HS-5 (cell line): ENCODE measurements around the gene GALNT1.

Experiments
- DNase-seq: peaks from one replicate; pipeline ENCODE4 v3.0.0-alpha.2; 2012; ENCODE audit warnings: low read depth

Gene GALNT1

DNA sequence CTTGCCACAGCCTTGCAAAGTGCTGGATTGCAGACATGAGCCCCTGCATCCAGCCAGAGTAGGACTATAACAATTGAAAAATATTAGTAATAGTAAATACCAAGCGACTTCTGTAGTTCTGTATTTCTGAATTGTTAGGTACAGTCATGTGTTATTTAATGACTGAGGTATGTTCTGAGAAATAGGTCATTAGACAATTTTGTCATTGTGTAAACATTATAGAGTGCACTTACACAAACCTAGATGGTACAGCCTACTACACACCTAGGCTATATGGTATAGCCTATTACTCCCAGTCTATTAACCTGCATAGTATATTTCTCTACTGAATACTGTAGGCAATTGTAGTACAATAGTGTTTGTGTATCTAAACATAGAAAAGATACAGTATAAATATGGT, 92.1 kb downstream of the GALNT1 start:
- DNase-seq, result no peak

DNA sequence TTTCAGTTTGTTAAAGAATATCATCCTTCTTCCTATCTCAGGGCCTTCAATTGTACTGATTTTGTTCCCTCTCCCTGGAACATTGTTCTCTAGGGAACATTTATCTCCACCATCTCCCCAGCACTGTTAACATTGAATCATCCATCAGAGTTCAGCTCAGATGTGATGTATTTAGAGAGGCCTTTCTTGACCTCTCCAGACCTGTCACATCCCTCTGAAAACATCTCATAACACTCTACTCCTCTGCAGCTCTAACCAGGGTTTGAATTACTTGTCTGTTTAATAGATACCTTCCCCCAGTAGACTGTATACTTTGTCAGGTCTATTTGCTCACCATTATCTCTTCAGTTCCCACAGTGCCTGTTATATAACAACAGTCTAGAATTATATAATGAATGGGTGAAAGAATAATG, 98.6 kb downstream of the GALNT1 start:
- no peak for DNase-seq

DNA sequence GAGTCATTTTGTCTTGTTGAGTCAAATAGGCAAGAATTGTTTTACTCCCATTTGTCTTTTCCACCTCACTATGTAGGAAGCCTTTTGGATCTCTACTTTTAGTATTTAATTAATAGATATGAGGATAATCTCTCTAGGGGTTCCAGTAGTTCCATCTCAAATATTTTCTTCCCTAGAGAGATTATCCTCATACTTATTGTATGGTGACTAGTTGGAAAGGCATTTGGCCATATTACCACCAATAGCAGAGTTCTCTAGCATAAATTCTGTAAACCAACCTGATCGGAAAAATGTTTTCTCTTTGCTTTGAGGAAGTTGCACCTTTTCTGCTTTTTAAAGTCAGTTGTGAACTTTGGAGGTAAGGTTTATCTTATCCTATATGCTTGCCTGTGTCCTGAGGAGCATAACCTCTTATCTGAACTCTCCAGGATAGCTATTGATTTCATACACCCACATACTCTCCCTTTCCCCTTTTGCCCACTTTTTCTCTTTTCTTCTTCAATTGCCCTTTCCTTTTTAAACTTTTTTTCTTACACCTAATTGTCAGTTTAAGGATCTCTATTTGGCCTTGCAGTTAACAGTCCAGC, 100.8 kb downstream of the GALNT1 start:
- DNase-seq, result no peak

DNA sequence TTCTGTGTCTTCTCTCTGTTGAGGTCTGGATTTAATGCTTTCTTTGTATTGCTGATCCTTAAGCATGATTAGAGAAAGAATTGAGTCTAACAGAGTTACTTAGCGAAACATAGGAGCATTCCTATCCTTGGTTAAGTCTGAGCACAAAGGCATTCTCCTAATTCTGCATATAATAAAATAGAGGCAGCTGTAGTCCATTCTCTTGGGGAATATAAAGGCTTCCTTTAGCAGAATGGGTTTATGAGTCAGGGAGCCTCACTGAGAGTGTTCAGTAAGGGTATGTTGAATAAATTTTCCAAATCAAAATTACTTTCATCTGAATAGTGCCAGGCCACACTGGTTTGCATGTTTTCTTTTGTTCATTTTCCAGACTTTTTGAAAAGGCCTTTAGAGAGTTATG, 101.5 kb downstream of the GALNT1 start:
- no peak for DNase-seq

DNA sequence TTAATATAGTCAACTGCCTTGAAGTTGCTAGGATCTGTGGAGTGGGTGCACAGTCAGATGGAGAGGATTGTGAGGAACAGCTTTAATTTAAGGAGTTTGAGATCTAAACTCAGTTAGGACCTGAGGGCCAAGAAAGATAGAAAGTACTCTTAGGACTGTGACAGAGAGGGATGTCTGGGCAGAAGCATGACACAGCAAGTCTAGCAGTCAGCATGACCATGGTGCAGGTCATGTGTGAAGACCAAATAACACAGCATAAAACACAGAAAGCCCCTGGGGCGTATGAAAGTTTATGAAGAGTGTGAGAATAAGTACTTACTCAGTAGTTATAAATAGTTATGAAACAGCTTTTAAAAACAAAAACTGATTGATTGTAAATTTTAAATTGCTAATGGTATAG, 107.2 kb downstream of the GALNT1 start:
- DNase-seq, result no peak

DNA sequence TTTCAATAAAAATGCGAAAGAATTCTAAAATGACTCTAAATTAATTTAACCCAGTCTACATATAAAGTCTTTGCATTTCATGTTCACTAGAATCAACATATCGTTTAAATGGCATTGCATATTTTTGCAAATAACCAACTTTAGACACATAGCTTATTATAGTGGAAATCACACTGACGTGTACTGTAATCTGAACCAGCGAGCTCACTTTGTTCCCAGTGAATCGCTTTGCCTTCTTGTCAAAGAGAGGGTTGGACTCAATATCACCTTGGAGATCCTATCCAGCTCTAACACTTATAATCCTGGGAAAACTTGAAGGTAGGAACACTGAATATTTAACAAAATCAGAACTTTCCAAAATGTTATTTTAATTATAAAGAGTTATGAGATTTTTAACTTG, 108.2 kb downstream of the GALNT1 start:
- DNase-seq, result no peak

DNA sequence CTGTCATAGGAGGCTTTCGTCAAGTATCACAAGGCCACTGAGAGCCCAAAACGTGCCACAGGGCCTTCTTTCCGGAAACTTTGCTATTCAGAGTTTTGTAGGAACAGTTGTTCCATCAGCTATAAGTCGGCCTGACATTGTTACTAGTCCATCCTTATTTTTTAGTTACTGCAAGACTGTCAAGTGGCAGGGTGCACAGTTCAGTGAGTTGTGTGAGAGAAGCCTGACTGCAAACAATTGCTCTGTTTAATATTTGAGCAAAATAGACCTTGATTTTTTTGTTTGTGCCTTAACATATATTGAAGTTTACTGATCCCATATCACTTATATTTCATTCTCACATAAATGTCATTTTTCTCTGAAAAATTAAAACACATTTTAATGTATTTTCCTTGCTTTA, 110.1 kb downstream of the GALNT1 start:
- no peak for DNase-seq

DNA sequence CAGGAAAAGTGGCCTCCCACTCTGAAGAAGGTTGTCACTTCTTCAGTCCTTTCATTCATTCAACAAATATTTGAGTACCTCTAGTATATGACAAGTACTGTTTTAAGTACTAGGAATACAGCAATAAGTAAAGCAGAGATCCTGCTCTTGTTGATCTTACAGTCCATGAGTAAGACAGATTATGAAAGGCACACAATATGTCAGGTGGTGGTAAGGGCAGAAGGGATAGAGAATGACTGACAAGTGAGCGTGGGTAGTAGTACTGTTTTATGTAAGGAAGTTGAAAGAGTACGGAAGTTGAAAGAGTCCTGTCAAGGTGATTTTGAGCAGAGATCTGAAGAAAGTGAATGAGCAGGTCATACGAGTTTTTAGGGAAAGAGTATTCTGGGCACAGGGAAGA, 111.3 kb downstream of the GALNT1 start:
- DNase-seq, result no peak

DNA sequence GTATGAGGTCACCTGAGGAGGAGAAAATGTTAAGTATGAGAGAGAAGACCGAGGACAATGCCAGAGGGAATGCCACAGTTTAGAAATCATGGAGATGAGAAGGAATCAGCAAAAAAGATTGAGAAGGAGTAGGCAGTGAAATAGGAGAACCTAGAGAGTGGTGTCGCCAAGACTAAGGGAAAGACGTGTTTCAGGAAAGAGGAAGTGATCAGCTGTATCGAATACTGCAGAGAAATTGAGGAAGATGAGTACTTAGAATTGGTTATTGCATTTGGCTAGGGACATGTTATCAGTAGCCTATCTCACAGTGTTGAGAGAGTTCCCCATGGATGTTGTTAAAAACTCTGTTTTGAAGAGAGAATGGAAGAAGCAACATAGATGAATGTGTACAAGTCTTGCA, 112.3 kb downstream of the GALNT1 start:
- DNase-seq, result no peak

DNA sequence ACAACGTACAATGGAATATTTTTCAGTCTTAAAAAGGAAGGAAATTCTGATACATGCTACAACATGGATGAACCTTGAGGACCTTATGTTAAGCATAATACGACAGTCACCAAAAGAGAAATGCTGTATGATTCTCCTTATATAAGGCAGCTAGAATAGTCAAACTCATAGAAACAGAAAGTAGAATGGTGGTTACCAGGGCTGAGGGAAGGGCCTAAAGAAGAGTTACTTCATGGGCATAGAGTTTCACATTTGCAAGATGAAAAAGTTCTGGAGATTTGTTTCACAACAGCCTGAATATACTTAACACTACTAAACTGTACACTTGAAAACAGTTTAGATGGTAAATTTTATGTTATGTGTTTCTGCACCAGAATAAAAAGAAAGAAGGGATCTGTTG, 113.3 kb downstream of the GALNT1 start:
- DNase-seq, result no peak

DNA sequence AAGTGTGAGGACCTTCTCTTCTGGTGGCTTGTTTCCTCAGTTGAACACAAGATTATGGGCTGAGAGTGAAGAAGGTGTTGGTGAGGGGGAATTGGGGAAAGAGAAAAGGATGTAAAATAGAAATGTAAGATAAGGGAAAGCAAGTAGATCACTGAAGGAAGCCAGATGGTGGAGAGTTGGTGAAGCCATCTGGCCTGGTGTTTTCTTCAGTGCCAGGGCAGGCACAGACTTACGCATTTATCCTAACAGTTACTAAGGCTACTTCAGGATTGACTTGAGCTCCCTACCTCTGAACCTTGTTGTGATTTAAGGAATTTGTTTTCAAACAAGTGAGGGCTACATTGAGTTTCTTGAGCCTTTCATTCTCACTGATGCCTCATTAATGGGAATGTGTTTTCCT, 113.8 kb downstream of the GALNT1 start:
- DNase-seq, result no peak

DNA sequence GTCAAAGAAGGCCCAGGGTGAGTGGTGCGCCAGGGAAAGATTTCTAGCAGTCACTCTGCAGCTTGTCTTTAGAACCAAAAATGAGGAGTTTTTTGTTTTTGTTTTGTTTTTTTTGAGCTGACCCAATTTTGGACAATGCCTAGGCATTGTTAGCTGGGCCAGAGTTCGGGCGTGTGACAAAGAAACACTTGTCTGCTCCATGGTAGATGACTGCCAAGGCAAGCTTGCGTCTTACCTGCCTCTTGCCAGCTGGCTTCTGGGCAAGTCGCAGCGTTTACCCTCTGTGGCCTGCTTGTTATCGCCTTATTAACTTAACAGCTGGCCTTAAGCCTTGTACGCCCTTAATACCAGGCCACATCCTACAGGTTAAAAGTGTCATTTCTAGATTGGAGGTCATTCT, 114.3 kb downstream of the GALNT1 start:
- DNase-seq, result no peak

DNA sequence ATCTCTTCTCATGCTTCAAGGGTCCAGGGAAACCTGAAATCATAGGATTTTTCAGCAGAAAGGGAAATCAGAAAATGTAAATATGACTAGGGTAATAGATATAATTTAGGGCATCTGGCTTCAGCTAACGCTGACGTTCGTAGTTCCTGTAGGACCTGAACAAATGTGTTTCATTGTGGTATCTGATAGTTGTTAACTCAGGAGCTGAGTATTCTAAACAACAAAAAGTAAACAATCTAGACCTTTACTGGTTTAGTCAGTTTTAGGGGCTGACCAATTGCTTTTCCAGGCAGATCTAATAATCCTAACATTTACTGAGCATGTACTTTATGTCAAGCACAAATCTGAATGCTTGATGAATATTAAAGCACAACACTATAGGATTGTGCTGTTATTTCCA, 114.8 kb downstream of the GALNT1 start:
- DNase-seq, result no peak

DNA sequence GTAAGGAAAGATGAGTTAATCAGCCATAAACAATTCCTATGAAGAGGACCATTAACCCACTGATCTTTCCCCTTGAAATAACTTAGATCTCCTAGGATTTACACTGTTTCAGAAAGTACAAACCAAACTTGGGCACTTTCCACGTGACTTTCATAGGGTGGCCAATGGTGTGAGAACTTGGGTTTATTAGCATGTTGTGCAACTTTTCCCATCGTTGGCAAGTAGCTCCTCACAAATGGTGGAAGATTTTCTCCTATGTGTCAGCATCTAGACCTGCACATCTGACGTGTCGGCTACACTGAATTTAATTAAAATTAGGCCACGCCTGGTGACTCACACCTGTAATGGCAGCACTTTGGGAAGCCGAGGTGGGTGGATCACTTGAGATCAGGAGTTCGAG, 116.3 kb downstream of the GALNT1 start:
- DNase-seq, result no peak

DNA sequence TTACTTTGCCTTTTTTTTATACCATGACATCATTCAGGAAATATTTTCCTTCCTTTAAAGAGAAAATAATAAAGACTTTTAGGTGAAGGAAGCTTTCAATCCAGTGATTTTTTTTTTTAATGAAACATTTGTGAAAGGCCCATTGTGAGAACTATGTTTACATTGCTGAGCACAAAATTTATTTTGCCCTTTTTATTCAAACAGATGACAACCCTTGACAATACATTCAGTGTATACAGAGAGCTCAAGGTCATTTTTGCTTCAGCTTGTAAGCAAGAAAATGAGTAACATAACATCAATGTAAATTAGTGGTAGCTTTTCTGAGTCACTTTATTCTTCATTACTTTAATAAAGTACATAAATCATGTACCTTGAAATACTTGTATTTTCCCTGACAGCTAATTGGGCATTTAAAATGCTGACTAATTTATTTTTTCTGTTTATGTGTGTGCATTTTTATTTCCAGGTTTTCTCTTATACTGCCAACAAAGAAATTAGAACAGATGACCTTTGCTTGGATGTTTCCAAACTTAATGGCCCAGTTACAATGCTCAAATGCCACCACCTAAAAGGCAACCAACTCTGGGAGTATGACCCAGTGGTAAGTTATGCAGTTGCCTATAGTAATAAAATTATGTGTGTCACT, 121.6 kb downstream of the GALNT1 start:
- DNase-seq, result peak; percentile 2

DNA sequence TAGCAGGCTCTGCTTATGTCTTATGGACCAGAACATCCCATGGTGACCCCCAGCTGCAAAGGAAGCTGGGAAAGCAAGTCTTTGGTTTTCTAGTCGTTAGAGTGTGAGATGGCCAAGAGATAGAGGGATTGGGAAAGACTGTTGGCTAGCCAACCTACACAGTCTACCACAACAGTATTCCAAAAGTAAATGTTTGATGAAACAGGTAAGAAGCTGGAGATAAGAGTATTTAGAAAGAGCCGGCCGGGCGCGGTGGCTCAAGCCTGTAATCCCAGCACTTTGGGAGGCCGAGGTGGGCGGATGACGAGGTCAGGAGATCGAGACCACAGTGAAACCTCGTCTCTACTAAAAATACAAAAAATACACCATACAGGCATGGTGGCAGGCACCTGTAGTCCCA, 124.4 kb downstream of the GALNT1 start:
- DNase-seq, result no peak

DNA sequence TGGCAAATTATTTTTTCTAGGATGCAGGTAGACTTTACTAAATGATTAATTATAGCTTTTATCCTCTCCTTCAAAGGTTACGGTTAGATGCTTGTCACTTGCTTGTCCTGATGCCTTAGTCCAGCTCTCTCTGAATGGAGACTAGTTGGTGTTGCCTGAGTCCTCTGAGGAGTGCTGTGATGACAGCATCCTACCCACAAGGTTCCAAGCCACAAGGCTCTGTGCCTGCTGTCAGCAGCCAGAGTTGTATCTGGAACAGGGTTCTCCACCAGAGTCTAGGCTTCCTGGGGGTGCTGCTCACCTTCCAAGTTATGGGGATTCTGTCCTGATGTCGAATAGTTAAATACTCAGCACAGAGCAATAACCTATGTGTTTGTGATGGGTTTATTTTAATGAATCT, 125.7 kb downstream of the GALNT1 start:
- no peak for DNase-seq

DNA sequence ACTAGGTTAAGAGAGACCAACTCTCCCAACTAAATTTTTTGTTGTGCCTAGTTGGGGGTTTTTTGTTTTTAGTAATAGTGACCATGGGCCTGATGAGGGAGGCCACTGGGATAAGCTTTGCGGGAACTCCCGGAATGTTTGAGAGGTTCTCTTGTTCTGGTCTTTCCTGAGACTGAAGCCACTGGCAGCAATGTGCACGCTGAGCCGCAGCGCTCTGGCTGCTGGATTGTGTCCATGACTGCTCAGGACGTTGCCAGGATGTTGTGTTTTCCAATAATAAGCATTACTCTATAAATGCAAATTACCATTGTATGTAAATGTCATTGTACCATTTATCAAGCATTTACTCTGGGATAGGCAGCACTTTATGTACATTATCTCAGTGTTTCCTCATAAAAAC, 126.1 kb downstream of the GALNT1 start:
- no peak for DNase-seq

DNA sequence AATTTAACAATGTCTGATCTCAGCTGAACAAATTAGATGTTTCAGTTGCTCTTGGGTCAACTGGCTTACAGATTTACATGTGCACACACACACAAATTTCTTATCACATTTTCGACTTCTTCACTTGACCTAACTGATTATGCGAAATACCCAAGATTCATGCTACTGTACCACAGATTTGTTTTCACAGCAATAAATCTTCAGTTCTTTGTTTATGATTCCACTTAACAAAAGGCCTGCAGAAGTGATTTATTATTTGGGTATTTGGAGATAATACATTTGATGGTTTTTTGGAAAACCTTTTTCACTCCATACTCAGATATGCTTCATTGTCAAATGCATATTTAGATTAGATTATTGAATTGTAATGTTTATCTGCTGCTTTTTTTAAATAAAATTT, 129.0 kb downstream of the GALNT1 start:
- no peak for DNase-seq

DNA sequence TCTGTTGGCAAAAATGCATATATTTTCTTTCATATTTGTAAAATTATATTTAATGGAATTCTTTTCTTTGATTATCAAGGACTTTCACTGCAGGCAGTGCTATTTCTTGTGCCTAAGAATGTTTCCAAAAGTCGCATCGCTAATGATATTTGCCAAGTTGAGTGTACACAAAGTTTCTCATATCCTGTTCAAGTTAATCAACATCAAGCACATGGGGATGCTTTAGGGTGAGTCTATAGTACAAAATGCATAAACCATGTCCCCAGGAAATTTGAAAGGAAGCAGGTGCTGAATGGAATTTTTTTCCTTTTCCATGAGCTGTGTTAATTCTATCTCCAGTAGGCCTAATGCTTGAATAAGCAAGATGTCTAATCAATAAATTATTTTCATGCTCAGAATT, 129.7 kb downstream of the GALNT1 start:
- DNase-seq, result no peak

DNA sequence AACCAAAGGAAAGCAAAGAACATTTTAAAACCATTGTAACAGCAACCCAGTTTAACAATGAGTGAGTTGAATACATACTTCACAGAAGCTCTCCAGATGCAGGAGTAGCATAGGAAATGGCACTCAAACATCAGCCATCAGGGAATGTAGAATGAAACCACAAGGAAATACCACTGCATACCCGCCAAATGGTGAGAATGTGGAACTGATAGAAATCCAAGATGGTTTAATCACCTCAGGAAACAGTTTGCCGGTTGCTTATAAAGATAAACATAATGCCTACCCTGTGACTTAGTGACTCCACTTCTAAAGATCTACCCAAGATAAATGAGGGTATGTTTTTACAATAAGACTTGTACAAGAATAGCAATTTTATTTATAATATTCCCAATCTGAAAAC, 132.0 kb downstream of the GALNT1 start:
- peak; percentile 37 for DNase-seq

DNA sequence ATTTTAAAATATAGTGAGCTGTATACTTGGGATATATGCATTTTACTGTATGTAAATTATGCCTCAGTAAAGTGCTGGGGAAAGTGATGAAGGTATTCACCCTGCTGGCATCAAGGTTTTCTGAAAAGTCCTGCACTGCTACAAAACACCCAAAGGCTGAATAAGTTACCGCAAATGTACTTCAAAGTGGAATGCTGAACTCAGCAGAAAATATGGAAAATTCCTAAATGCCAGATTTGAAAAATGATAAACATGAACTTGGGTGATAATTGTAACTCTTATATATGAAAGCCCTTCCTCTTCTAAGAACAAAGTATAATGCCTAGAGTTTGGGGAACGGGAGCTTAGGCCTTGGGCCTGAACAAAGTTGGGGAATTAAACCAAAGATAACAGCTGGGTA, 133.0 kb downstream of the GALNT1 start:
- DNase-seq, result no peak

DNA sequence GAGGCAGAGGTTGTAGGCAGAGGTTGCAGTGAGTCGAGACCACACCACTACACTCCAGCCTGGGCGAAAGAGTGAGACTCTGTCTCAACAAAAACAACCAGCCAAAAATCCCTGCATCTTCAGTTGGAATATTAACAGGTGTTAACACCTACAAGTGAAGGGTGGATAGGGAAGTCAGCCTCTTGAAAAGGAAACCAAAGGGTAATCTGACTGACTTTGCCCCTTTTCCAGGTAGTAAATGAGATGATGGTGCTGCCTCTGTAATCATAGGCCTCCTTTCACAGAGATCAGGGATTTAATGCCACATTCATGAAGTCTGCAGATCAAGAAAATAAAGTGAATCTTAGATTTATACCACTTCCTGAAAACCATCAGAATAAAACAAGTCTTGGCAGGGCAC, 133.6 kb downstream of the GALNT1 start:
- DNase-seq, result no peak

DNA sequence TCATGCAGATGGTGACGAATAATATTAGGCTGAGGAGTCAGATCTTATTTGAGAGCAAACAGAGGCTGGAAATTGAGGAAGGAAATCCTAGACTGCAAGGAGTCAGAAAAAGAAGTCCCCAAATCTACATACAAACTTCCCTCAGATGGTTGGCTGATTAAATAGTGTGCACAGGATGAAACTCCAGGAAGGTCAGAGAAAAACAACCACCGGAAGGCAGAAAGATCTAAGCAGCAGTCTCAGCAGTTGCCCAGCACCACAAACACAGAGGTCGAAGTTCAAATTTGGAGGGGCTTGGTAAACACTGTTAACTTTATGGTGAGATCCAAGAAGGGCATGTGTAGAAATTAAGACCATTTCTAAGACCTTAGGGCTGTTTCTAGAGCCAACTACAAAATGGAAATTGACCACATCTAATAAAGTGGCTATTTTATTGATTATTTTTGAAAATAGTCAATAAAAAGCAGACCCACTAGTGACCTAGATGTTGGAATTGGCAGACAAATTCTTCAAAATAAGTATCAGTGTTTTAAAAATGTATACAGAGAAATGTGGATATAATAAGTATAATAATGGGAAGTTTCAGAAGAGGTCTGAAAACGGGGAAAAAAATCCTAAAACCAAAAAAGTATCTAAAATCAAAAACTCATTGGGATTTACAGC, 134.8 kb downstream of the GALNT1 start:
- no peak for DNase-seq
